Keratinocyte (primary cell): Measurements from ENCODE around the gene OR7D2. TPM values are rescaled to one million over a fixed set of nuclear protein-coding genes. Genes with fewer than 3 reads are reported as not detected.

ENCODE experiments used
- DNase-seq: peaks from one replicate; pipeline ENCODE4 v3.0.0-alpha.2; 2011; ENCODE audit warnings: low read depth, missing footprints, low spot score
- FAIRE-seq: peaks from 2 replicates; lab custom pipeline; 2011; peaks lifted over from hg19 to GRCh38; lab: Jason Lieb, UNC
- H2AFZ ChIP-seq: 2 replicates; pipeline ENCODE4 v1.6.0; 2012; ENCODE audit warnings: low read length, control low read depth, inconsistent platforms; ENCODE audit not compliant: control insufficient read depth
- H3K27ac ChIP-seq: 2 replicates; pipeline ENCODE4 v1.5.1; 2011; ENCODE audit warnings: low read length; ENCODE audit not compliant: control insufficient read depth, insufficient read depth
- H3K27me3 ChIP-seq: 3 replicates; pipeline ENCODE4 v1.6.0; 2011; ENCODE audit warnings: low read length; ENCODE audit not compliant: control insufficient read depth, insufficient read depth; ENCODE audit errors: extremely low read depth
- H3K36me3 ChIP-seq, 2 experiments: 2 replicates in 1 of 2; 3 replicates in 1 of 2; pipeline ENCODE4 v1.5.1; 2011; ENCODE audit warnings: low read length in 2 of 2, mild to moderate bottlenecking in 1 of 2; ENCODE audit not compliant: control insufficient read depth in 2 of 2, insufficient read depth in 2 of 2; ENCODE audit errors: extremely low read depth in 1 of 2
- H3K4me1 ChIP-seq: 3 replicates; pipeline ENCODE4 v1.5.1; 2011; ENCODE audit warnings: low read length; ENCODE audit not compliant: control insufficient read depth, insufficient read depth; ENCODE audit errors: extremely low read depth
- H3K4me2 ChIP-seq: 3 replicates; pipeline ENCODE4 v1.6.0; 2011; ENCODE audit warnings: low read depth, low read length; ENCODE audit not compliant: control insufficient read depth, insufficient read depth; ENCODE audit errors: extremely low read depth
- H3K4me3 ChIP-seq, 3 experiments: fragments of 200-600 bp in 1 of 3; sonication (generic) in 1 of 3; 2 replicates in 2 of 3; 3 replicates in 1 of 3; pipeline ENCODE4 v1.5.1; 2011 to 2016; ENCODE audit warnings: low read length in 3 of 3, mild to moderate bottlenecking in 3 of 3, control low read depth in 2 of 3, inconsistent platforms in 1 of 3, low read depth in 1 of 3, mixed read lengths in 1 of 3, mixed run types in 1 of 3, moderate library complexity in 1 of 3; ENCODE audit not compliant: control insufficient read depth in 2 of 3, insufficient read depth in 2 of 3; ENCODE audit errors: extremely low read depth in 1 of 3
- H3K79me2 ChIP-seq: 2 replicates; pipeline ENCODE4 v1.6.0; 2012; ENCODE audit warnings: low read length; ENCODE audit not compliant: control insufficient read depth, insufficient read depth
- H3K9ac ChIP-seq: 3 replicates; pipeline ENCODE4 v1.6.0; 2011; ENCODE audit warnings: low read length; ENCODE audit not compliant: control insufficient read depth, insufficient read depth; ENCODE audit errors: extremely low read depth
- H3K9me1 ChIP-seq: 3 replicates; pipeline ENCODE4 v1.6.0; 2011; ENCODE audit warnings: low read length; ENCODE audit not compliant: control insufficient read depth, insufficient read depth; ENCODE audit errors: extremely low read depth
- H3K9me3 ChIP-seq: 2 replicates; pipeline ENCODE4 v1.5.1; 2012; ENCODE audit warnings: low read depth, low read length; ENCODE audit not compliant: control insufficient read depth
- H4K20me1 ChIP-seq: 3 replicates; pipeline ENCODE4 v1.6.0; 2011; ENCODE audit warnings: low read length; ENCODE audit not compliant: control insufficient read depth, insufficient read depth; ENCODE audit errors: extremely low read depth
- CTCF ChIP-seq, 3 experiments: IDR thresholded peaks in 1 of 3; conservative IDR thresholded peaks in 1 of 3; optimal IDR thresholded peaks in 1 of 3; 2 replicates in 2 of 3; 3 replicates in 1 of 3; pipeline versions ENCODE3 to v1.5.1; 2011; ENCODE audit warnings: low read length in 3 of 3, mild to moderate bottlenecking in 3 of 3, moderate library complexity in 2 of 3, control low read depth in 1 of 3, inconsistent platforms in 1 of 3; ENCODE audit not compliant: insufficient read depth in 2 of 3; ENCODE audit errors: extremely low read depth in 1 of 3
- EZH2 ChIP-seq: IDR thresholded peaks from one replicate; pipeline ENCODE4 v1.6.1; 2012; ENCODE audit warnings: inconsistent platforms, mild to moderate bottlenecking, low read length, moderate library complexity
- dilution Hi-C: fragments of 300-500 bp; cut with MboI; formaldehyde crosslinking; loops from one replicate; pipeline ENCODE4 v1.7.0; 2020; ENCODE audit warnings: low sequenced_read_pairs; ENCODE audit not compliant: extremely low pct_ligation_motif_present
- polyA plus RNA-seq, 5 experiments: library from polyadenylated mRNA; depleted of rRNA in 3 of 5; stranded (reverse) in 3 of 5; stranded (forward) in 1 of 5; unstranded in 1 of 5; fragments of >200 nt; gene quantifications; 1 replicate in 1 of 5; 2 replicates in 3 of 5; 3 replicates in 1 of 5; pipeline versions ENCODE4 v1.2.1 to v1.2.3, GENCODE V29; 2011 to 2012; ENCODE audit warnings: missing spikeins in 2 of 5, low read depth in 1 of 5, low replicate concordance in 1 of 5

OR7D2 gene
- polyA plus RNA-seq, 1 donor (not counting 4 experiments of a cell fraction or from before 2014, with no cell fraction given), result 0.03 TPM

- no peak overlapping the region for H2AFZ ChIP-seq
- peaks cover 3 to 18% of the 10 kb centered on the region in 2 experiments for H3K36me3 ChIP-seq
- H3K9me1 ChIP-seq, result no peaks in the 10 kb centered on the region
- TF ChIP-seq CTCF (optimal IDR thresholded peaks at IDR 0.05 in 1 of 3, IDR thresholded peaks at IDR 0.05 in 1 of 3, conservative IDR thresholded peaks at IDR 0.05 in 1 of 3; ENCODE audit: extremely low read depth in 1 of 3, insufficient read depth in 2 of 3, low read length in 3 of 3), result no peak
- no peak for TF ChIP-seq EZH2
- dilution Hi-C loops, result no loop called here
- H3K4me1 ChIP-seq, result peaks cover 2% of the 10 kb centered on the region
- FAIRE-seq, result no peak
- H4K20me1 ChIP-seq, result no peaks in the 10 kb centered on the region
- no peak for DNase-seq
- no peaks in the 10 kb centered on the region for H3K27me3 ChIP-seq
- peaks cover 12% of the 10 kb centered on the region for H3K9me3 ChIP-seq
- no peak overlapping the region for H3K4me3 ChIP-seq
- no peak overlapping the region for H3K4me2 ChIP-seq
- no peak overlapping the region for H3K27ac ChIP-seq
- H3K9ac ChIP-seq, result no peak overlapping the region
- peaks cover 96% of the 10 kb centered on the region for H3K79me2 ChIP-seq
These were observed 31.9 kb upstream of the OR7D2 start for GRCh38 chr19:9146882-9147281.

- dilution Hi-C loops, result no loop called here
- Histone ChIP-seq H3K27ac (no peak overlapping the region), H3K4me3 (no peak overlapping the region), H3K79me2 (peaks cover 96% of the 10 kb centered on the region), H4K20me1 (no peaks in the 10 kb centered on the region), H3K36me3 (peaks cover 4 to 13% of the 10 kb centered on the region in 2 experiments), H2AFZ (no peak overlapping the region), H3K4me1 (peaks cover 2% of the 10 kb centered on the region), H3K27me3 (no peaks in the 10 kb centered on the region), H3K9me1 (no peaks in the 10 kb centered on the region), H3K9ac (no peak overlapping the region), H3K9me3 (peaks cover 15% of the 10 kb centered on the region), H3K4me2 (no peak overlapping the region)
- FAIRE-seq (no peak), DNase-seq (no peak)
- TF ChIP-seq CTCF (optimal IDR thresholded peaks at IDR 0.05 in 1 of 3, IDR thresholded peaks at IDR 0.05 in 1 of 3, conservative IDR thresholded peaks at IDR 0.05 in 1 of 3; ENCODE audit: extremely low read depth in 1 of 3, insufficient read depth in 2 of 3, low read length in 3 of 3), result no peak
- no peak for TF ChIP-seq EZH2
These were observed 30.1 kb upstream of the OR7D2 start for GRCh38 chr19:9148697-9149096.
